ENCODE results near the gene ABHD17C.
"Not testable (repeated sequence)": the region's sequence is repeated elsewhere in the genome, so short reads cannot be mapped to it uniquely, and the experiment has no call there.

ABHD17C gene

DNA sequence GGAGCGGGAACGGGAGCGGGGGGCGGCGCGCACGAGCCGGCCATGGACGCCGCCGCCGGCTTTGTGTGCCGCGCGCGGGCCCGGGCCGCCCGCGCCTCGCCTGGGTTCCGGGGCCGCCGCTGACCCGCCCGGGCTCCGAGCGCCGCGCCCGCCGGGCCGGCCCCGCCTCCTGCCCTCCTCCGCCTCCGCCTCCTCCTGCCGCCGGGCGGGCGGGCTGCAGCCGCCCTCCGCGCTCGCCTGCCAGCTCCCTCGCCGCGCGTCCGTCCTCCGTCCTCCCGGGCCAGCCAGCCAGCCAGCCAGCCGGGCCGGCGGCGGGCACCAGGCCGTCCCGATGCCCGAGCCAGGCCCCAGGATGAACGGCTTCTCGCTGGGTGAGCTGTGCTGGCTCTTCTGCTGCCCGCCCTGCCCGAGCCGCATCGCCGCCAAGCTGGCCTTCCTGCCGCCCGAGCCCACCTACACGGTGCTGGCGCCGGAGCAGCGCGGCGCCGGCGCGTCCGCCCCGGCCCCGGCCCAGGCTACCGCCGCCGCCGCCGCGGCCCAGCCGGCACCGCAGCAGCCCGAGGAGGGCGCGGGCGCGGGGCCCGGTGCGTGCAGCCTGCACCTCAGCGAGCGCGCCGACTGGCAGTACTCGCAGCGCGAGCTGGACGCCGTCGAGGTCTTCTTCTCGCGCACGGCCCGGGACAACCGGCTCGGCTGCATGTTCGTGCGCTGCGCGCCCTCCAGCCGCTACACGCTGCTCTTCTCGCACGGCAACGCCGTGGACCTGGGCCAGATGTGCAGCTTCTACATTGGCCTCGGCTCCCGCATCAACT is at the start of gene ABHD17C:
Gene ABHD17C (plus strand): TSS at position 212 of the 812 bp plus-strand sequence. CDS start 120 bp downstream, at position 332.
- peak within 1 kb of the TSS; percentile 70 to 83 (median 74) for H3K4me3 ChIP-seq
- H3K27ac ChIP-seq, result peak within 1 kb of the TSS; percentile 76 to 93 (median 89)

GRCh38 chr15:80645494-80646065 is 49.5 kb upstream of the ABHD17C start:
- Histone ChIP-seq H3K4me3 (no peak overlapping the region), H3K27ac (no peak overlapping the region)

- not testable (repeated sequence) for H3K27ac ChIP-seq
These were observed 47.7 kb upstream of the ABHD17C start for GRCh38 chr15:80647424-80647823.

GRCh38 chr15:80654299-80654698 is 40.8 kb upstream of the ABHD17C start:
- Histone ChIP-seq H3K4me3 (no peak overlapping the region), H3K27ac (no peak overlapping the region)

More at GRCh38 chr15:80647424-80647823, 47.7 kb upstream of the ABHD17C start:
- H3K4me3 ChIP-seq, result not testable (repeated sequence)

DNA sequence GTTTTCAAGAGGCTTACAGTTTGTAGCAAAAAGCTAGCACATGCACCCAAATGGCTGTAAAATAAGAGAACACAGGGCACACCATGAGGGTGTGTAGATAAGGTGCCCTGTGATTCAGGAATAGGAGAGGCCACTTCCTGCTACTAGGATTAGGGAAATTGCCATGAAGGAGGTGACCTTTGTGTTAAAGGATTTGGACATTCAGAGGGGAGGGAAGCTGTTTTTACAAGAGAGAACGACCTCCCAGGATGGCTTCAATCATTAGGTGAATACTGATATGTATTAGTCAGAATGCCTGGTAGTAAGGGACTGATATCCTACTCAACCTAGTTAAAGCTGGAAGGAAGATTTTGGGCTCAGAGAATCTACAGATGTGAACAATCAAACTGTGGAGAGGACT is 35.7 kb upstream of the ABHD17C start:
- no peak overlapping the region for H3K4me3 ChIP-seq
- peak overlapping the region in 2 of 21 experiments; percentile 31 to 35 for H3K27ac ChIP-seq

DNA sequence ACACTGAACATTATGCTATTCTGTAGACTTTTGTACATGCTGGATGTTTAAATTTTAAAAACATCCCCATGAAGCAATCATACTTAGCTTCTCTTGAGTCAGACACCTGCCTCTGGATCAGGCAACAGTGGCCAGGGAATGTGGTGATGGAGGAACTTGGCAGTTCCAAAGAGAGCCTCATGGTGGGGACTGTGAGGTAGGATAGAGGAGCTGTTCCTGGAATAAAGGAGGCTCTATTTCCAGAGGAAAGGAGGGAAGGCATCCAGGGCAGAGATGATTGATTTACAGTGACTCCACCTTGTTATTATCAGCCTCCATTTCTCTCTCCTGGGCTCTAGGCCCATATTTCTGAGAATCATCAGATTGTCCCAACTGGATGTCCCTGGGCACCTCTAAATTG is 35.0 kb upstream of the ABHD17C start:
- Histone ChIP-seq H3K27ac (peak overlapping the region in 2 of 21 experiments; percentile 31 to 35), H3K4me3 (no peak overlapping the region)

- peak overlapping the region in 9 of 21 experiments; percentile 18 to 67 (median 43) for H3K27ac ChIP-seq
These were observed 33.0 kb upstream of the ABHD17C start for GRCh38 chr15:80662129-80662528.

DNA sequence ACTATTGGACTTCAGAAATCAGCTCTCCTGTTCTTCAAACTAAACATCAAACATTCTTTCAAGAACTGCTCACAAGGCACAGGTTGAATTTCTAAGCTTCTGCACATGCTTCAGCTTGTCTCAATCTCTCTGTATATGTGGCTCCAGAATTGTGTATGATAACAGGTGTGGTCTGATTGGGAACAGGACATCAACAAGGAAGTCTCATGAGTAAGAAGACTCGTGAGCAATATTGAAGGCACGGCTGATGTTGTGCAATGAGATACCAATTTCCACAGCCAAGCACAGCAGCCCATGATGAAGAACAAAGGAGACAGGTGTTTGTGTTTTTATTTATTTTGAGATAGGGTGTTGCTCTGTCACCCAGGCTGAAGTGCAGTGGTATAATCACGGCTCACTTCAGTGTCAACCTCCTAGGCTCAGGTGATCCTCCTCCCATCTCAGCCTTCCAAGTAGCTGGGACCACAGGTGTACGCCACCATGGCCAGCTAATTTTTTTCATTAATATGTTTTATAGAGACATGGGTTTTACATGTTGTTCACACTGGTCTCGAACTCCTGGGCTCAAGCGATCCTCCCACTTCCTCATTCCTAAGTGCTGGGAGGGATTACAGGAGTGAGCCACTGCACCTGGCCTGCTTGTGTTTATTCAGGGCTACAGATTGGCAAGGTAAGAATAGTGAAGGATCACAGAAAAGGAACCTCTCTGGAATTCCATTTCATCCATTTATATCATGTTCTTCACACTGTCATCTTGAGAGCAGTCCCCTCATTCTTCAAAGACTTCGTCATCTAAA is 32.2 kb upstream of the ABHD17C start:
- H3K4me3 ChIP-seq, result no peak overlapping the region
- H3K27ac ChIP-seq, result peak overlapping the region in 10 of 21 experiments; percentile 18 to 67 (median 45)

More at GRCh38 chr15:80662129-80662528, 33.0 kb upstream of the ABHD17C start:
- no peak overlapping the region for H3K4me3 ChIP-seq

DNA sequence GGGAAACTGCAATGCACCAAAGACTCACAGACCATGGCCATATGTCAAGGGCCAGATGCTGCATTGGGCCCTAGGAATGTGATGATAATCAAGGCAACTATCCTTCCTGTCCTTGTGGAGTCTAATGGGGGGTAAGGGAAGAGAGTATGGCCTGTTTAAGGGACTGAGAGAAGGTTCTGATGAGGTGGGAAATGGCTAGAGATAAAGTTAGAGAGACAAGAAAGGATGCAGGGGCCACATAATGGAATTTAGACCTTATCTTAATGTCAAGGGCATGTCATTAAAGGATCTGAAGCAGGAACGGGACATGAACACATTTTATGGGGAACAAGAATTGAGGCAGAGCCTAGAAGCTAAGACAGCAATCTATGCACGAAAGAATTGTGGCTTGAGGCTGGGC is 30.0 kb upstream of the ABHD17C start:
- no peak overlapping the region for H3K27ac ChIP-seq
- H3K4me3 ChIP-seq, result no peak overlapping the region

DNA sequence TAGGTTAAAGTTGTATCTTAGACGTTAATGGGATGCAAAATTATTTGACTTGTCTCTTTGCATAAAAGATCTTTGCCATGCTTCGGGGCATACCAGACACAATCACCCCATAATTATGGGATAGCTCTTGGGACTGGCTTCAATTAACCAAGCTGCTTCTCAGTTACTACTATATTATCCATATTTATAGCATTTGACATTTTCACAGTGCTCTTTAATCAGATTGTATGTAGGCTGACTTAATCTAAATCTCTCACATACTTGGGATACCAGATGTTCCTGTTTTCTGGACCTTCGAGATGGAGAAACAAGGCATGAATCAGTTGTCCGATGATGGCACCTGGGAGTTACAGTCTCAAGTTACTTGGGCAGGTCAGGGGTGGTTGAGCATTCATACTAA is 27.2 kb upstream of the ABHD17C start:
- H3K4me3 ChIP-seq, result no peak overlapping the region

DNA sequence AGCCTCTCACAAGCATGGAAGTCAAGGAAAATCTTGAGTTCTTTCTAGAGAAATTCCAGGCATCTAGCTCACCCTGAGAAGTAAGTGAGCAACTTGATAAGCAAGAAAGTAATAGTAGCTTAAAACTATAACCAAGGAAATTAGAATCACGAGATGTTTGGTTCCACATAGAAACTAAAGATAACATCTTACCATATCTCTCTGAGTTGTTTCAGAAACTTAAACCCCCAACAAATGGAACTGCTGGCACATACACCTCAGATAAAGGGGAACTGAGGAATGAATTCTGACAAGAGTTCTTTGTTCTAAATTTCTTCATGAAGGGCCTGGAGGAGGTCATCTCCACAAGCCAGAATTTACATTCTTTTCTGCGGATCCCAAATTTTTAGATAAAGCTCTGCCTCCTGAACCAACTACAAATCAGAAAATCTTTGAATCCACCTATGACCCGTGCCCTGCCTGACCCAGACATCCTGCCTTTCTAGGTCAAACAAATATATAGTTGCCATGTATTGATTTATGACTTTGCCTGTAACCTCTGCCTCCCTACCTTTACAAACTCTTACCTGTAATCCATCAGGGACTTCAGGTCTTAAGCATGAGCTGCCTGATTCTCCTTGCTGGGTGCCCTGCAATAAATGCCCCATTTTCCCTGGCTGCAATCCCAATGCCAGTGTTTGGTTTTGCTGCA is 26.4 kb upstream of the ABHD17C start:
- no peak overlapping the region for H3K4me3 ChIP-seq
- H3K27ac ChIP-seq, result peak overlapping the region in 1 of 21 experiments; percentile 2

More for the DNA sequence above, 27.2 kb upstream of the ABHD17C start:
- H3K27ac ChIP-seq, result no peak overlapping the region

DNA sequence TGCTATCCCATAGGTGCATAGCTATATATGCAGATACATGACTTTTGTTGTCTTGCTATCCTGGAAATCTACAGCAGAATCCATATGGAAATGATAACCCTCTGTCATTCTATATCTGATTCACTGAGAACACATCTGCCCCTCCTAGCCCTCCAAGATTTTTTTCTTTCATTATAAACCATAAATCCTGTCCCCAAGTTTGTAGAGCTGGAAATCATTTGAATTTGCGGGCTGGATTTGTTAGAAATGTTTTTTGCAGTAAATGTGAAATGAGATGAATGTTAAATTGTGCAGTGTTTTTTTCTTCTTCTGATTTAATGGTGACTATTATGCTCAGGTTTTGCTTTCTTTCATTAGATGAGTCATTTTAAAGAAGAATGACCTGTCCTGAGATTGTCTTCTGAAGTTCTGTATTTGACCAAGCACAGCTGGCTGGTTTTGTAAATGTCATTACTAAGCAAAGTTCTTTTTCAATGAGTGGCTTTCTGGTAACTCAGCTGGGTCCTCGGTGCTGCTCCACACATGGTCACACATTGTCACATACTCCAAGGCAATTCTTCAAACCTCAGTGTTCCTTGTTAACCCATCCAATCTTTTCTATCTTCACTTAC is 25.3 kb upstream of the ABHD17C start:
- Histone ChIP-seq H3K4me3 (no peak overlapping the region), H3K27ac (no peak overlapping the region)

- peak overlapping the region in 1 of 21 experiments; percentile 55 for H3K27ac ChIP-seq
These were observed 21.4 kb upstream of the ABHD17C start for GRCh38 chr15:80673561-80674244.

GRCh38 chr15:80674245-80674614 is 20.9 kb upstream of the ABHD17C start:
- peak overlapping the region in 1 of 21 experiments; percentile 55 for H3K27ac ChIP-seq
- H3K4me3 ChIP-seq, result no peak overlapping the region

More at GRCh38 chr15:80673561-80674244, 21.4 kb upstream of the ABHD17C start:
- H3K4me3 ChIP-seq, result no peak overlapping the region

- Histone ChIP-seq H3K4me3 (no peak overlapping the region), H3K27ac (no peak overlapping the region)
These were observed 18.1 kb upstream of the ABHD17C start for GRCh38 chr15:80677041-80677440.

DNA sequence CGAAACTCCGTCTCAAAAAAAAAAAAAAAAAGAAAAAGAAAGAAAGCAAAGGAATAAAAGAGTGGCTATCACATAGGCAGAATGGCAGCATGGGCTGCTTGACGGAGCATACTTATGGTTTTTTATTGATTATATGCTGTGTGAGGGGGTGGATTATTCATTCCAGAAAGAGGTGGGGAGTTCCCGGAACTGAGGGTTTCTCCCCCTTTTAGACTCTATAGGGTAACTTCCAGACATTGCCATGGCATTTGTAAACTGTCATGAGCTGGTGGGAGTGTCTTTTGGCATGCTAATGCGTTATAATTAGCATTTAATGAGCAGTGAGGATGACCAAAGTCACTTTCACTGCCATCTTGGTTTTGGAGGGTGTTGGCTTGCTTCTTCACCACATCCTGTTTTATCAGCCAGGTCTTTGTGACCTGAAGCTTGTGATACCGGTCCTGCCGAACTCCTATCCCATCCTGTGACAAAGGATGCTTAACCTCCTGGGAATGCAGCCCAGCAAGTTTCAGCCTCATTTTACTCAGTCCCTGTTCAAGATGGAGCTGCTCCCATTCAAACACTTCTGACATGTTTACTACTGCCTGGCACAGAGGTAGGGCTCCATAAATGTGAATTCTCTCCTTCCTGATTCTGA is 15.8 kb upstream of the ABHD17C start:
- Histone ChIP-seq H3K4me3 (no peak overlapping the region), H3K27ac (peak overlapping the region in 9 of 21 experiments; percentile 2 to 75 (median 39))

- peak overlapping the region in 10 of 21 experiments; percentile 2 to 75 (median 40) for H3K27ac ChIP-seq
These were observed 15.3 kb upstream of the ABHD17C start for GRCh38 chr15:80679804-80680175.

DNA sequence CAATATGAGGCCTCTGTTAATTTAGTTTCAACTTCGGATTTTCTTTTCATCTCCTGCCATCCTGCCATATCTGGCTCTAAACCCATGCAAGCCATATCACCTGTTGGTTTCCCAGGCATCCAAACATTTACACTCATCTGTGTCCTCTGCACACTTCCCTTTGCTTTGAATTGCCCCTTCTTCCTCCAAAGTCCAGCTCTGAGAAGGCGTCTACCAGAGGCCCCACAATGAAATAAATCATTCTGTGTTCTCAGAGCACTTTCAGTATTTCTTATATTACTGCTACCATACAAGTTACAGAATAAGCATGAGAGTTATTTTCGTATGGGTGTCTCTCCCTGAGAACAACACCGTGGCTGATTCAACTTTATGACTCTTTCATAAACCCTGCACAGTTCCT is 12.9 kb upstream of the ABHD17C start:
- H3K27ac ChIP-seq, result no peak overlapping the region
- H3K4me3 ChIP-seq, result no peak overlapping the region

More at GRCh38 chr15:80679804-80680175, 15.3 kb upstream of the ABHD17C start:
- no peak overlapping the region for H3K4me3 ChIP-seq

Data from skin epidermis (tissue), 12 donors.